ENCODE results near the gene RAD51C. TPM values are rescaled to one million over a fixed set of nuclear protein-coding genes. Genes with fewer than 3 reads are reported as not detected.

RAD51C gene
- polyA plus RNA-seq, 10 donors: 24.8 to 38.0 (median 28.7) TPM

Other genes starting within 250 kb of the RAD51C start
- under 1 TPM; 0.05 to 0.25 (median 0.14) TPM for gene HSF5, start 204.2 kb upstream of the RAD51C start, polyA plus RNA-seq (ENCODE audit: insufficient read length in 10 of 10)
- 10 to 100 TPM; 14.0 to 28.1 (median 22.4) TPM for gene MTMR4, start 178.0 kb upstream of the RAD51C start, polyA plus RNA-seq (ENCODE audit: insufficient read length in 10 of 10)
- 1 to 10 TPM; 2.4 to 5.2 (median 3.7) TPM for gene TEX14, start 557 bp upstream of the RAD51C start, polyA plus RNA-seq (ENCODE audit: insufficient read length in 10 of 10)
- gene PPM1E, start 63.3 kb downstream of the RAD51C start, polyA plus RNA-seq (ENCODE audit: insufficient read length in 10 of 10): 1 to 10 TPM in 9 of 10 donors, under 1 TPM in 1; 0.91 to 2.3 (median 1.5) TPM